Tibial nerve (tissue), 3 donors: ENCODE results near the gene ZBTB16.

ENCODE experiments used
- POLR2A ChIP-seq, 2 donors: fragments of 450-650 bp; IDR thresholded peaks; one replicate each; pipeline ENCODE4 v1.6.1; 2017; ENCODE audit warnings: antibody characterized with exemption in 2 of 2, mild to moderate bottlenecking in 2 of 2, moderate library complexity in 2 of 2
- TF ChIP-seq, protein P1 (sequence below), 5 experiments: fragments of 200-600 bp in 3 of 5; fragments of 450-650 bp in 2 of 5; sonication (generic) in 3 of 5; IDR thresholded peaks; one replicate each; pipeline ENCODE4 v1.5.1; 2016 to 2019; ENCODE audit warnings: antibody characterized with exemption in 5 of 5, mild to moderate bottlenecking in 3 of 5, moderate library complexity in 2 of 5

DNA sequence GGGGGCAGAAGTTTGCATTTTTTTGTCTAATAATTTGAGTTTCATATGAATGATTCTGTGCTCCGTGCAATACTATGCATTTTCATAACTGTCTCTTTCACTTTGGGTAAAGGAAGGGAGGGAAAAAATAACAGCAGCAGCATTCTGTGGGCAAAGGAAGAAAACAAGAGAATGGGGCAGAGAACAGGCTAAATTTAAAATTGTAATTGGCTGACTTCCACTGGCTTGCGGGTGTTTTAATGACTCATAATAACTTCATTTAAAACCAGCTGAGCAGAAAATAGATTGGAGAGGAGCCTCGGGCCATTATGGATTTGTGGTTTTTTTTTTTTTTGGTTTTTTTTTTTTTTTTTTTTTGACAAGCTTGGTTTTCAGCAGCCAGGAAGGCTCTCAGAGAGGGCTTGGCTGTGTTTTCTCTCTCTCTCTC is 107.4 kb downstream of the ZBTB16 start:
- peak in 1 of 2 donors; percentile 40 for TF ChIP-seq POLR2A (IDR thresholded peaks at IDR 0.05)
- TF ChIP-seq, protein P1, sequence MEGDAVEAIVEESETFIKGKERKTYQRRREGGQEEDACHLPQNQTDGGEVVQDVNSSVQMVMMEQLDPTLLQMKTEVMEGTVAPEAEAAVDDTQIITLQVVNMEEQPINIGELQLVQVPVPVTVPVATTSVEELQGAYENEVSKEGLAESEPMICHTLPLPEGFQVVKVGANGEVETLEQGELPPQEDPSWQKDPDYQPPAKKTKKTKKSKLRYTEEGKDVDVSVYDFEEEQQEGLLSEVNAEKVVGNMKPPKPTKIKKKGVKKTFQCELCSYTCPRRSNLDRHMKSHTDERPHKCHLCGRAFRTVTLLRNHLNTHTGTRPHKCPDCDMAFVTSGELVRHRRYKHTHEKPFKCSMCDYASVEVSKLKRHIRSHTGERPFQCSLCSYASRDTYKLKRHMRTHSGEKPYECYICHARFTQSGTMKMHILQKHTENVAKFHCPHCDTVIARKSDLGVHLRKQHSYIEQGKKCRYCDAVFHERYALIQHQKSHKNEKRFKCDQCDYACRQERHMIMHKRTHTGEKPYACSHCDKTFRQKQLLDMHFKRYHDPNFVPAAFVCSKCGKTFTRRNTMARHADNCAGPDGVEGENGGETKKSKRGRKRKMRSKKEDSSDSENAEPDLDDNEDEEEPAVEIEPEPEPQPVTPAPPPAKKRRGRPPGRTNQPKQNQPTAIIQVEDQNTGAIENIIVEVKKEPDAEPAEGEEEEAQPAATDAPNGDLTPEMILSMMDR (IDR thresholded peaks at IDR 0.05), result no peak
